Astrocyte of the spinal cord (primary cell): ENCODE data around the gene PRSS8.

ENCODE experiments used
- DNase-seq: peaks from one replicate; pipeline ENCODE4 v3.0.0; 2011; ENCODE audit warnings: low read depth, low spot score
- H3K4me3 ChIP-seq: 2 replicates; pipeline ENCODE4 v1.5.1; 2011; ENCODE audit warnings: low read depth, mild to moderate bottlenecking, low read length, moderate library complexity
- CTCF ChIP-seq: IDR thresholded peaks from 2 replicates; pipeline ENCODE4 v1.5.1; 2012; ENCODE audit warnings: low read depth, mild to moderate bottlenecking, low read length, inconsistent platforms
- in situ Hi-C: cut with HindIII; loops from 2 replicates; pipeline ENCODE4 v1.10.0; 2017; ENCODE audit warnings: low sequenced_read_pairs

PRSS8 gene

GRCh38 chr16:31135535-31136286 is at the start of gene PRSS8:
PRSS8 (minus strand) TSS chr16:31135727; CDS start chr16:31135498, 229 bp downstream.
- DNase-seq = no peak
- no peak within 1 kb of the TSS for H3K4me3 ChIP-seq
- in situ Hi-C loops = no loop called here
- no peak for TF ChIP-seq CTCF

GRCh38 chr16:31184888-31185287 is 49.4 kb upstream of the PRSS8 start:
- H3K4me3 ChIP-seq = no peak overlapping the region
- TF ChIP-seq CTCF = no peak
- DNase-seq = no peak
- in situ Hi-C loops = loop anchor here (25.0 kb wide), 1 partner anchor 277 kb away; the partner anchor contains the start of genes ARMC5 and TGFB1I1

- in situ Hi-C loops = loop anchor here (25.0 kb wide), 1 partner anchor 279 kb away; the partner anchor contains the start of genes ARMC5 and TGFB1I1
- DNase-seq = no peak
- H3K4me3 ChIP-seq = no peak overlapping the region
- TF ChIP-seq CTCF = no peak
These were observed 48.2 kb upstream of the PRSS8 start for GRCh38 chr16:31183432-31184428.

GRCh38 chr16:31182391-31182790 is 46.9 kb upstream of the PRSS8 start:
- peak overlapping the region; percentile 98 for H3K4me3 ChIP-seq
- TF ChIP-seq CTCF = no peak
- no peak for DNase-seq
- in situ Hi-C loops = loop anchor here (25.0 kb wide), 1 partner anchor 280 kb away; the partner anchor contains the start of genes ARMC5 and TGFB1I1

GRCh38 chr16:31181102-31181830 is 45.7 kb upstream of the PRSS8 start:
- peak; percentile 26 for DNase-seq
- no peak for TF ChIP-seq CTCF
- H3K4me3 ChIP-seq = peak overlapping the region; percentile 98
- in situ Hi-C loops = loop anchor here (25.0 kb wide), 1 partner anchor 281 kb away; the partner anchor contains the start of genes ARMC5 and TGFB1I1
